GM04504 (cell line): ENCODE data around the gene TP53TG3.
"Not testable (repeated sequence)": the region's sequence is repeated elsewhere in the genome, so short reads cannot be mapped to it uniquely, and the experiment has no call there.

Source experiments
- DNase-seq: peaks from one replicate; pipeline ENCODE4 v3.0.0-alpha.2; 2012; ENCODE audit warnings: low read depth

The TP53TG3 gene, protein sequence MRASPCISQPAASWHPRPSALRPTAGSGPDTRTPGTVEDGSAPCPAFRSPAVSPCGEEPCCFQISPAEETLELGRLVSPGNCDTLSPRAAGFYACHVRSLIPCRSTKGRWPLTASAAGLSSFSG

DNA sequence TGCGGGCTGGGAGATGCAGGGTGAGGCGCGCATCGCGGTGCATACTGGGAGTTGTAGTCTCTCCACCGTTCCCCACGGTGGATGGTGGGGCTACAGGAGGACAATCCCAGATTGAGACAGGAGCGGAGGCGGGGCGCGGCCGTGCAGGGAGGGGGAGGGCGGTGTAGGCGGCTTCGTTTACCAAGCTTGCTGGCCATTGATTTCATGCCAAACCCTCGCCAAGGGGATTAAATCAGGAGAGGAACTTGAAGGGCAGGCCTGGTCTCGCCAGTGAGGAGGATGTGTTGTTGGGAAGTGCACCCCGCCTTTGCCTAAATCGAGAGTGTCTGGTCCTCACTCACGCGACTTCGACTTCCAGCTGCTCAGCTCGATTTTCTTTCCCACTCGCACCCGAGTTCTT, at the start of gene TP53TG3:
TSS of gene TP53TG3 (minus strand) at position 101 of the 400 bp plus-strand sequence. CDS start at position 33, 68 bp downstream.
- not testable (repeated sequence) for DNase-seq

DNA sequence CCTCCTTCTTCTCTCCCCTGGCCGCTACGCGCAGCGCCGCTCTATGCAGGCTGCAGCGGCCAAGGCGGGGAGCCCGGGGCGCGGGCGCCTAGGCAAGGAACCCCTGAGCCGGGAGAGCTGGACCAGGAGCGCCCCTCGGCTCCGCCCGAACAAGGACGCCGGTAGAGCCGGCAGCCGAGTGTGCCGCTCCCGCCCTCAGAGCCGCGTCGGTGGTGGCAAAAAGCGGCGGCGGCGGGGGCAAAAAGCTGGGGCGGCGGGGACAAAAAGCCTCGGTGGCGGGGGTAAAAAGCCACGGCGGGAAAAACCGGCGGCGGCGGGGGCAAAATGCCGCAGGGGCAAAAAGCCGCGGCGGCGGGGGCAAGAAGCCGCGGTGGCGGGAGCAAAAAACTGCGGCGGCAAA, 25.1 kb downstream of the TP53TG3 start:
- DNase-seq, result not testable (repeated sequence)

DNA sequence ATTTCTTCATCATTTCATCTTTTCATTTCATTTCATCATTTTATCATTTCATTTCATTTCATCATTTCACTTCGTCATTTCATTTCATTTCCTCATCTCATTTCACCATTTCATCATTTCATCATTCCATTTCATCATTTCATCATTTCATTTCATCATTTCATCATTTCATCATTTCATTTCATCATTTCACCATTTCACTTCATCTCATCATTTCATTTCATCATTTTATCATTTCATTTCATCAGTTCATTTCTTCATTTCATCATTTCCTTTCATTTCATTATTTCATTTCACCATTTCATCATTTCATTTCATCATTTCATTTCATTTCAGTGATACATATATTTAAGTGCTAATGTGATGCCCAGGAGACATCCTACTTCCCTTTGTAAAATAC, 28.4 kb downstream of the TP53TG3 start:
- DNase-seq, result not testable (repeated sequence)

DNA sequence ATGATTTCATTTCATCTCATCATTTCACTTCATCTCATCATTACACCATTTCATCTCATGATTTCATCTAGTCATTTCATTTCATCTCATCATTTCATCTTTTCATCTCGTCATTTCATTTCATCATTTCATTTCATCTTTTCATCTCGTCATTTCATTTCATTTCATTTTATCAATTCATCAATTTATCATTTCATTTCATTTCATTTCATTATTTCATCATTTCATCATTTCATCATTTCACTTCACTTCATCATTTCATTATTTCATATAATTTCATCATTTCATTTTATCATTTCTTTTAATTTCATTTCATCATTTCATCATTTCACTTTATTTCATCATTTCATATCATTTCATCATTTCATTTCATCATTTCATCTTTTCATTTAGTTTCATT, 29.2 kb downstream of the TP53TG3 start:
- not testable (repeated sequence) for DNase-seq

DNA sequence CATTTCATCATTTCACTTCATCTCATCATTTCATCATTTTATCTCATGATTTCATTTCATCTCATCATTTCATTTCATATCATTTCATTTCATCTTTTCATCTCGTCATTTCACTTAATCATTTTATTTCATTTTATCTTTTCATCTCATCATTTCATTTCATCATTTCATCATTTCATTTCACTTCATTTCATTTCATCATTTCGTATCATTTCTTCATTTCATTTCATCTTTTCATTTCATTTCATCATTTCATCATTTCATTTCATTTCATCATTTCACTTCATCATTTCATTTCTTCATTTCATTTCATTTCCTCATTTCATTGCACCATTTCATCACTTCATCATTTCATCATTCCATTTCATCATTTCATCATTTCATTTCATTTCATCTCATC, 29.8 kb downstream of the TP53TG3 start:
- not testable (repeated sequence) for DNase-seq

DNA sequence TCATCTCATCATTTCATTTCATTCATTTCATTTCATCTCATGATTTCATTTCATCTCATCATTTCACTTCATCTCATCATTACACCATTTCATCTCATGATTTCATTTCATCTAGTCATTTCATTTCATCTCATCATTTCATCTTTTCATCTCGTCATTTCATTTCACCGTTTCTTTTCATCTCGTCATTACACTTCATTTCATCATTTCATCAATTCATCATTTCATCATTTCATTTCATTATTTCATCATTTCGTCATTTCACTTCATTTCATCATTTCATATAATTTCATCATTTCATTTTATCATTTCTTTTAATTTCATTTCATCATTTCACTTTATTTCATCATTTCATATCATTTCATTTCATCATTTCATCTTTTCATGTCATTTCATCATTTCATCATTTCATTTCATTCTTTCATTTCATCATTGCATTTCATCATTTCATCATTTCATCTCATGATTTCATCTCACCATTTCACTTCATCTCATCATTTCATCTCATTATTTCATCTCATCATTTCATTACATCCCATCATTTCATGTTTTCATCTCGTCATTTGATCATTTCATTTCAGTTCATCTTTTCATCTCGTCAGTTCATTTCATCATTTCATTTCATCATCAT, 30.6 kb downstream of the TP53TG3 start:
- not testable (repeated sequence) for DNase-seq

DNA sequence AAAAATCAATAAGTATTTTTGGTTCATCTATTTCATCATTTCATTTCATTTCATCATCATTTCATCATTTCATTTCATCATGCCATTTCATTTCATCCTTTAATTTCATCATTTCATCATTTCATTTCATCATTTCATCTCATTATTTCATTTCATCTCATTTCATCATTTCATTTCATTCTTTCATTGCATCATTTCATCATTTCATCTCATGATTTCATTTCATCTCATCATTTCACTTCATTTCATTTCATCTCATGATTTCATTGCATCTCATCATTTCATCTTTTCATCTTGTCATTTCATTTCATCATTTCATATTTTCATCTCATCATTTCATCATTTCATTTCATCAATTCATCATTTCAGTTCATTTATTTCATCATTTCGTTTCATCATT, 31.2 kb downstream of the TP53TG3 start:
- DNase-seq, result not testable (repeated sequence)

DNA sequence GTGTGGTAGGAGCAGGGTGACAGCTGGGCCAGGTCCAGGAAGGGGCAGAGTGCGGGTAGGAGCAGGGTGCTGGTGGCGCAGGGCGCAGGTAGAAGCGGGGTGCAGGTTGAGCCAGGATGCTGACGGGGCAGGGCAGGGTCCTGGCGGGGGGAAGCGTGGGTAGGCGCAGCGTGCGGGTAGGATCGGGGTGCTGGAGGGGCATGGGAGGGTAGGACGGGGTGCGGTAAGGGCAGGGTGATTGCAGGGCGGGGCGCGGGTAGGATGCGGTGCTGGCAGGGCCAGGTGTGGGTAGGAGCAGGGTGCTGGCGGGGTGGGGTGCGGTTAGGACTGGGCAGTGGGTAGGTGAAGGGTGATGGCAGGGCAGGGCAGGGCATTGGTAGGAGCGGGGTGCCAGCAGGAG, 38.4 kb downstream of the TP53TG3 start:
- DNase-seq, result not testable (repeated sequence)

DNA sequence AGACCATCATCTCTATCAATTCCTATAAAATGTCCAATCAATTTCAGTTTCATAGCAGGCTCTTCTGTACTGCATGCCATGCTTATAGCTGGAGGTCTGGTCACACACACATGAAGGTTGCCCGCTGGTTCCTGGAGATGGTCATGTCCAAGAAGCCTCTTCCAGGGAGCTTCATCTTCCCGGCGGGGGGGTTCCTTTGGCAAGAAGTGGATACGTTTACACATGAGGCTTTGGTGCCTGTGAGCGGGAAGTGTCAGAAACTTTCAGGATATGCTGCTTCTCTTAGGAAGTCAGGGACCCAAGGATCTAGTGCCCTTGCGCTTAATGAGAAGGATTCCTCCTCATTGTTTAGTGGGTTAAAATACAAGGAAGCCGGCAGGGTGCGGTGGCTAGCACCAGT, 43.9 kb downstream of the TP53TG3 start:
- not testable (repeated sequence) for DNase-seq
